ENCODE results near the gene COL4A2.

The COL4A2 gene

GRCh38 chr13:110561344-110562035 lies 254.4 kb downstream of the COL4A2 start, which contains the start of gene RAB20:
TSS of gene RAB20 (minus strand) at chr13:110561722. CDS start at chr13:110561519, 203 bp downstream.
- ChIA-PET POLR2A (interaction anchor here (0.6 to 1.2 kb wide), 5 partner anchors 14 to 214 kb away, joined by 3 read pairs; no protein-coding TSS in a partner anchor), CTCF (interaction anchor here (0.6 to 2.0 kb wide), 2 partner anchors 10 to 27 kb away, joined by 3 to 6 read pairs; no protein-coding TSS in a partner anchor)
- peak within 1 kb of the TSS; percentile 53 for H3K4me3 ChIP-seq (ENCODE audit: low read depth, low read length)
- no peaks in the 10 kb centered on the region for H3K36me3 ChIP-seq (ENCODE audit: control insufficient read depth in 2 of 2, insufficient read depth in 1 of 2, low read length in 2 of 2)
- H3K27ac ChIP-seq (ENCODE audit: extremely low read depth, low read depth, low read length) = peak within 1 kb of the TSS; percentile 11; the same call in 1 of the 2 replicates
- no peaks in the 10 kb centered on the region for H3K9me3 ChIP-seq (ENCODE audit: control insufficient read depth, insufficient read depth, low read depth, low read length)
- H3K4me1 ChIP-seq (ENCODE audit: control insufficient read depth, insufficient read depth, low read length) = peaks cover 6% of the 10 kb centered on the region; the same call in 1 of the 2 replicates
- TF ChIP-seq, protein P1, sequence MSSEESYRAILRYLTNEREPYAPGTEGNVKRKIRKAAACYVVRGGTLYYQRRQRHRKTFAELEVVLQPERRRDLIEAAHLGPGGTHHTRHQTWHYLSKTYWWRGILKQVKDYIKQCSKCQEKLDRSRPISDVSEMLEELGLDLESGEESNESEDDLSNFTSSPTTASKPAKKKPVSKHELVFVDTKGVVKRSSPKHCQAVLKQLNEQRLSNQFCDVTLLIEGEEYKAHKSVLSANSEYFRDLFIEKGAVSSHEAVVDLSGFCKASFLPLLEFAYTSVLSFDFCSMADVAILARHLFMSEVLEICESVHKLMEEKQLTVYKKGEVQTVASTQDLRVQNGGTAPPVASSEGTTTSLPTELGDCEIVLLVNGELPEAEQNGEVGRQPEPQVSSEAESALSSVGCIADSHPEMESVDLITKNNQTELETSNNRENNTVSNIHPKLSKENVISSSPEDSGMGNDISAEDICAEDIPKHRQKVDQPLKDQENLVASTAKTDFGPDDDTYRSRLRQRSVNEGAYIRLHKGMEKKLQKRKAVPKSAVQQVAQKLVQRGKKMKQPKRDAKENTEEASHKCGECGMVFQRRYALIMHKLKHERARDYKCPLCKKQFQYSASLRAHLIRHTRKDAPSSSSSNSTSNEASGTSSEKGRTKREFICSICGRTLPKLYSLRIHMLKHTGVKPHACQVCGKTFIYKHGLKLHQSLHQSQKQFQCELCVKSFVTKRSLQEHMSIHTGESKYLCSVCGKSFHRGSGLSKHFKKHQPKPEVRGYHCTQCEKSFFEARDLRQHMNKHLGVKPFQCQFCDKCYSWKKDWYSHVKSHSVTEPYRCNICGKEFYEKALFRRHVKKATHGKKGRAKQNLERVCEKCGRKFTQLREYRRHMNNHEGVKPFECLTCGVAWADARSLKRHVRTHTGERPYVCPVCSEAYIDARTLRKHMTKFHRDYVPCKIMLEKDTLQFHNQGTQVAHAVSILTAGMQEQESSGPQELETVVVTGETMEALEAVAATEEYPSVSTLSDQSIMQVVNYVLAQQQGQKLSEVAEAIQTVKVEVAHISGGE (tag by site-specific recombination; conservative IDR thresholded peaks at IDR 0.05; ENCODE audit: low read depth) = peak; percentile 66; the same call in 1 of the 2 replicates
- TF ChIP-seq ZNF585B (tag by site-specific recombination; IDR thresholded peaks at IDR 0.05) = no peak
- TF ChIP-seq ZBTB8A (tag by site-specific recombination; IDR thresholded peaks at IDR 0.05) = 0 out of 2 replicates have a peak, but pooled peaks have one; percentile 28
- TF ChIP-seq SP2 (tag by site-specific recombination; IDR thresholded peaks at IDR 0.05) = peak; percentile 43; the same call in 1 of the 2 replicates
- TF ChIP-seq, protein P2, sequence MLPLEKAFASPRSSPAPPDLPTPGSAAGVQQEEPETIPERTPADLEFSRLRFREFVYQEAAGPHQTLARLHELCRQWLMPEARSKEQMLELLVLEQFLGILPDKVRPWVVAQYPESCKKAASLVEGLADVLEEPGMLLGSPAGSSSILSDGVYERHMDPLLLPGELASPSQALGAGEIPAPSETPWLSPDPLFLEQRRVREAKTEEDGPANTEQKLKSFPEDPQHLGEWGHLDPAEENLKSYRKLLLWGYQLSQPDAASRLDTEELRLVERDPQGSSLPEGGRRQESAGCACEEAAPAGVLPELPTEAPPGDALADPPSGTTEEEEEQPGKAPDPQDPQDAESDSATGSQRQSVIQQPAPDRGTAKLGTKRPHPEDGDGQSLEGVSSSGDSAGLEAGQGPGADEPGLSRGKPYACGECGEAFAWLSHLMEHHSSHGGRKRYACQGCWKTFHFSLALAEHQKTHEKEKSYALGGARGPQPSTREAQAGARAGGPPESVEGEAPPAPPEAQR (tag by site-specific recombination; IDR thresholded peaks at IDR 0.05) = no peak
- peak; percentile 27; the same call in 1 of the 2 replicates for TF ChIP-seq ZNF341 (tag by site-specific recombination; IDR thresholded peaks at IDR 0.05; ENCODE audit: low read depth)
- TF ChIP-seq, protein P3, sequence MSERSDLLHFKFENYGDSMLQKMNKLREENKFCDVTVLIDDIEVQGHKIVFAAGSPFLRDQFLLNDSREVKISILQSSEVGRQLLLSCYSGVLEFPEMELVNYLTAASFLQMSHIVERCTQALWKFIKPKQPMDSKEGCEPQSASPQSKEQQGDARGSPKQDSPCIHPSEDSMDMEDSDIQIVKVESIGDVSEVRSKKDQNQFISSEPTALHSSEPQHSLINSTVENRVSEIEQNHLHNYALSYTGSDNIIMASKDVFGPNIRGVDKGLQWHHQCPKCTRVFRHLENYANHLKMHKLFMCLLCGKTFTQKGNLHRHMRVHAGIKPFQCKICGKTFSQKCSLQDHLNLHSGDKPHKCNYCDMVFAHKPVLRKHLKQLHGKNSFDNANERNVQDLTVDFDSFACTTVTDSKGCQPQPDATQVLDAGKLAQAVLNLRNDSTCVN (tag by site-specific recombination; optimal IDR thresholded peaks at IDR 0.05) = peak; percentile 91
- TF ChIP-seq SP3 (tag by site-specific recombination; IDR thresholded peaks at IDR 0.05) = peak; percentile 55
- no peak for TF ChIP-seq ZSCAN23 (tag by site-specific recombination; IDR thresholded peaks at IDR 0.05)
- TF ChIP-seq ZNF610 (tag by site-specific recombination; IDR thresholded peaks at IDR 0.05; ENCODE audit: borderline replicate concordance) = 0 out of 2 replicates have a peak, but pooled peaks have one; percentile 51
- TF ChIP-seq KLF10 (tag by site-specific recombination; IDR thresholded peaks at IDR 0.05) = peak; percentile 80
- TF ChIP-seq KLF9 (tag by site-specific recombination; IDR thresholded peaks at IDR 0.05; ENCODE audit: low read depth) = peak; percentile 58; the same call in 1 of the 2 replicates
- peak; percentile 45; the same call in 1 of the 2 replicates for TF ChIP-seq ZFHX2 (tag by site-specific recombination; conservative IDR thresholded peaks at IDR 0.05)
- TF ChIP-seq ZXDB (tag by site-specific recombination; IDR thresholded peaks at IDR 0.05) = peak; percentile 44; the same call in 1 of the 2 replicates
- TF ChIP-seq ZBTB20 (tag by site-specific recombination; IDR thresholded peaks at IDR 0.05) = peak; percentile 80
- TF ChIP-seq, protein P4, sequence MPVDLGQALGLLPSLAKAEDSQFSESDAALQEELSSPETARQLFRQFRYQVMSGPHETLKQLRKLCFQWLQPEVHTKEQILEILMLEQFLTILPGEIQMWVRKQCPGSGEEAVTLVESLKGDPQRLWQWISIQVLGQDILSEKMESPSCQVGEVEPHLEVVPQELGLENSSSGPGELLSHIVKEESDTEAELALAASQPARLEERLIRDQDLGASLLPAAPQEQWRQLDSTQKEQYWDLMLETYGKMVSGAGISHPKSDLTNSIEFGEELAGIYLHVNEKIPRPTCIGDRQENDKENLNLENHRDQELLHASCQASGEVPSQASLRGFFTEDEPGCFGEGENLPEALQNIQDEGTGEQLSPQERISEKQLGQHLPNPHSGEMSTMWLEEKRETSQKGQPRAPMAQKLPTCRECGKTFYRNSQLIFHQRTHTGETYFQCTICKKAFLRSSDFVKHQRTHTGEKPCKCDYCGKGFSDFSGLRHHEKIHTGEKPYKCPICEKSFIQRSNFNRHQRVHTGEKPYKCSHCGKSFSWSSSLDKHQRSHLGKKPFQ (tag by site-specific recombination; IDR thresholded peaks at IDR 0.05) = no peak
- 0 out of 2 replicates have a peak, but pooled peaks have one; percentile 61 for TF ChIP-seq KLF8 (tag by site-specific recombination; IDR thresholded peaks at IDR 0.05)
- 0 out of 2 replicates have a peak, but pooled peaks have one; percentile 3 for TF ChIP-seq GLIS1 (tag by site-specific recombination; IDR thresholded peaks at IDR 0.05)
- TF ChIP-seq ZBTB17 (tag by site-specific recombination; IDR thresholded peaks at IDR 0.05) = 0 out of 2 replicates have a peak, but pooled peaks have one; percentile 60
- 0 out of 2 replicates have a peak, but pooled peaks have one; percentile 4 for TF ChIP-seq SP7 (tag by site-specific recombination; IDR thresholded peaks at IDR 0.05)
- peak; percentile 71; the same call in 1 of the 2 replicates for TF ChIP-seq ZFP37 (tag by site-specific recombination; IDR thresholded peaks at IDR 0.05)
- 0 out of 2 replicates have a peak, but pooled peaks have one; percentile 19 for TF ChIP-seq ZNF501 (tag by site-specific recombination; IDR thresholded peaks at IDR 0.05)
- TF ChIP-seq GLIS2 (tag by site-specific recombination; IDR thresholded peaks at IDR 0.05) = peak; percentile 66
- 0 out of 2 replicates have a peak, but pooled peaks have one; percentile 9 for TF ChIP-seq ZNF600 (tag by site-specific recombination; IDR thresholded peaks at IDR 0.05)
- peak; percentile 86; the same call in 1 of the 2 replicates for TF ChIP-seq ZSCAN16 (tag by site-specific recombination; IDR thresholded peaks at IDR 0.05)
- no peak for TF ChIP-seq ZNF488 (tag by site-specific recombination; IDR thresholded peaks at IDR 0.05)
- peak; percentile 46; the same call in 1 of the 2 replicates for TF ChIP-seq ZNF394 (tag by site-specific recombination; IDR thresholded peaks at IDR 0.05; ENCODE audit: borderline replicate concordance)
- TF ChIP-seq ZNF561 (tag by site-specific recombination; IDR thresholded peaks at IDR 0.05; ENCODE audit: borderline replicate concordance) = no peak
- TF ChIP-seq ZBTB7A (tag by site-specific recombination; IDR thresholded peaks at IDR 0.05; ENCODE audit: low read depth) = 0 out of 2 replicates have a peak, but pooled peaks have one; percentile 10
